MM.1S (cell line): Measurements from ENCODE around the gene TPD52L1.

Source experiments
- DNase-seq: peaks from one replicate; pipeline ENCODE4 v3.0.0-alpha.2; 2015
- H2AFZ ChIP-seq: fragments of 300-600 bp; sonication (generic); 2 replicates; pipeline ENCODE4 v1.6.0; 2016; ENCODE audit warnings: antibody characterized with exemption, low read length
- H3F3A ChIP-seq: fragments of 300-600 bp; sonication (generic); 2 replicates; pipeline ENCODE4 v1.6.1; 2016; ENCODE audit warnings: mild to moderate bottlenecking, antibody characterized with exemption, low read length, moderate library complexity, mixed read lengths; ENCODE audit not compliant: insufficient read depth
- H3K27ac ChIP-seq: fragments of 300-600 bp; sonication (generic); 2 replicates; pipeline ENCODE4 v1.5.1; 2016; ENCODE audit warnings: mild to moderate bottlenecking, low read length
- H3K27me3 ChIP-seq: fragments of 300-600 bp; sonication (generic); replicated peaks from 2 replicates; pipeline ENCODE4 v1.6.0; 2016; ENCODE audit warnings: low read length; ENCODE audit not compliant: insufficient read depth
- H3K36me3 ChIP-seq: fragments of 300-600 bp; sonication (generic); replicated peaks from 2 replicates; pipeline ENCODE4 v1.6.1; 2016; ENCODE audit warnings: mild to moderate bottlenecking, low read length, mixed read lengths; ENCODE audit not compliant: insufficient read depth
- H3K4me1 ChIP-seq: fragments of 300-600 bp; sonication (generic); 2 replicates; pipeline ENCODE4 v1.6.1; 2016; ENCODE audit warnings: low read length, mixed read lengths
- H3K4me2 ChIP-seq: fragments of 300-600 bp; sonication (generic); 2 replicates; pipeline ENCODE4 v1.6.0; 2016; ENCODE audit warnings: low read depth, low read length
- H3K4me3 ChIP-seq: fragments of 300-600 bp; sonication (generic); 2 replicates; pipeline ENCODE4 v1.5.1; 2016; ENCODE audit warnings: low read length, mixed read lengths
- H3K79me2 ChIP-seq: fragments of 300-600 bp; sonication (generic); 2 replicates; pipeline ENCODE4 v1.6.1; 2016; ENCODE audit warnings: mixed run types, low read length, mixed read lengths
- H3K9ac ChIP-seq: fragments of 300-600 bp; sonication (generic); 2 replicates; pipeline ENCODE4 v1.6.1; 2016; ENCODE audit warnings: low read length, mixed read lengths
- H3K9me2 ChIP-seq: fragments of 300-600 bp; sonication (generic); replicated peaks from 2 replicates; pipeline ENCODE4 v1.6.1; 2016; ENCODE audit warnings: mild to moderate bottlenecking, low read length, mixed read lengths; ENCODE audit not compliant: insufficient read depth
- H3K9me3 ChIP-seq: fragments of 300-600 bp; sonication (generic); replicated peaks from 2 replicates; pipeline ENCODE4 v1.6.1; 2016; ENCODE audit warnings: mild to moderate bottlenecking, low read length, mixed read lengths; ENCODE audit not compliant: insufficient read depth
- H4K20me1 ChIP-seq: fragments of 300-600 bp; sonication (generic); 2 replicates; pipeline ENCODE4 v1.6.1; 2016; ENCODE audit warnings: mild to moderate bottlenecking, low read length, moderate library complexity, mixed read lengths; ENCODE audit not compliant: insufficient read depth
- CTCF ChIP-seq: fragments of 300-600 bp; sonication (generic); IDR thresholded peaks from 2 replicates; pipeline ENCODE4 v1.5.1; 2016; ENCODE audit warnings: antibody characterized with exemption, low read length, mixed read lengths
- EZH2 ChIP-seq: fragments of 300-600 bp; sonication (generic); optimal IDR thresholded peaks from 2 replicates; pipeline ENCODE3; 2017; ENCODE audit warnings: low read depth, mild to moderate bottlenecking, antibody characterized with exemption, low read length, mixed read lengths
- EZH2phosphoT487 ChIP-seq: fragments of 300-600 bp; sonication (generic); IDR thresholded peaks from 2 replicates; pipeline ENCODE4 v1.6.1; 2018; ENCODE audit warnings: antibody characterized with exemption, low read length

TPD52L1 gene

GRCh38 chr6:125233202-125233601 is 79.6 kb downstream of the TPD52L1 start:
- no peak overlapping the region for H3K27ac ChIP-seq
- H3K4me3 ChIP-seq = no peak overlapping the region
- DNase-seq = no peak
- H3K79me2 ChIP-seq = no peaks in the 10 kb centered on the region
- H3K4me1 ChIP-seq = peaks cover 4% of the 10 kb centered on the region; the same call in 1 of the 2 replicates
- no peak overlapping the region for H3K4me2 ChIP-seq
- H3K9ac ChIP-seq = no peak overlapping the region
- TF ChIP-seq EZH2phosphoT487 = no peak
- TF ChIP-seq CTCF = no peak
- TF ChIP-seq EZH2 = no peak
- H3K9me2 ChIP-seq = no peaks in the 10 kb centered on the region
- no peaks in the 10 kb centered on the region for H3K9me3 ChIP-seq
- H3K36me3 ChIP-seq = no peaks in the 10 kb centered on the region
- H3F3A ChIP-seq = no peaks in the 10 kb centered on the region
- H3K27me3 ChIP-seq = no peaks in the 10 kb centered on the region
- no peaks in the 10 kb centered on the region for H4K20me1 ChIP-seq
- no peak overlapping the region for H2AFZ ChIP-seq

DNA sequence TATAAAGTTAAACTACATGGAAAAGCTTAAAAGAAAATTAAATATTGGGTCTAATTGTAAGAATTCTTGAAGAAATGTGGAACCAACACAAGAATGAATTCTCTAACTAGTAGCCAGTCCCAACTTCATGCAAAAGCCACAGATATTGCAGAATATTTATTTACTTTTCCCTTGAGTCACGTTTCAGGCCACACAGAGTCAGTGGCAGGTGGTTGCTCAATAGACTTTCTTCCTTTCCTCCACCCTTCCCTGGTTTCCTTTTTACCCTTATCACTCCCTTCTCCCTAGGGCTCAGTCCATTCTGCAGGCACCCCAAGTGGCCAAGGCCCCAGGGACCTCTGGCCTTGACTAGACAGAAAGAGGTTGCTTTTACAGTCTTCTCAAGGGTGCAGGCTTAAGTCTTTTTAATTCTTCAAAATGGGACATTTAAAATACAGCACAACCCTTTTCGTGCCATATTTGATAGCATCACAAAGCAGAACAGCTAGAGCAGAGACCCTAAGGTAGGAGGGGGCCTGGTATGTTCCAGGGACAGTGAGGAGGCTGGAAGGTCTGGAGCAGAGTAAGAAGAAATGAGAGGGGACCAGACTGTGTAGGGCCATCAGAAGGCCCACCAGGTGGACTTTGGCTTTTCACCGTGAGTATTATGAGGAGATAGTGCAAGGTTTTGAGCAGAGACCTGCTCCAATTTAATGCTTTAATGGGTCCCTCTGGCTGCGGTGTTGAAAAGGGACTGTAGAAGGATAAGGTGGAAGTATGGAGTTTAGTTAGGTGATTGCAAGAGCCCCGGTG is 83.2 kb downstream of the TPD52L1 start:
- H4K20me1 ChIP-seq = no peaks in the 10 kb centered on the region
- H3K27me3 ChIP-seq = no peaks in the 10 kb centered on the region
- no peaks in the 10 kb centered on the region; the same call in 1 of the 2 replicates for H3K9me2 ChIP-seq
- H3K9ac ChIP-seq = no peak overlapping the region
- H3K27ac ChIP-seq = no peak overlapping the region
- no peaks in the 10 kb centered on the region for H3K9me3 ChIP-seq
- no peak overlapping the region for H2AFZ ChIP-seq
- H3K4me3 ChIP-seq = no peak overlapping the region
- no peaks in the 10 kb centered on the region for H3K36me3 ChIP-seq
- no peak overlapping the region for H3K4me2 ChIP-seq
- peaks cover 4% of the 10 kb centered on the region; the same call in 1 of the 2 replicates for H3K4me1 ChIP-seq
- TF ChIP-seq EZH2 (no peak), EZH2phosphoT487 (no peak), CTCF (no peak)
- H3F3A ChIP-seq = no peaks in the 10 kb centered on the region
- H3K79me2 ChIP-seq = no peaks in the 10 kb centered on the region
- DNase-seq = no peak

DNA sequence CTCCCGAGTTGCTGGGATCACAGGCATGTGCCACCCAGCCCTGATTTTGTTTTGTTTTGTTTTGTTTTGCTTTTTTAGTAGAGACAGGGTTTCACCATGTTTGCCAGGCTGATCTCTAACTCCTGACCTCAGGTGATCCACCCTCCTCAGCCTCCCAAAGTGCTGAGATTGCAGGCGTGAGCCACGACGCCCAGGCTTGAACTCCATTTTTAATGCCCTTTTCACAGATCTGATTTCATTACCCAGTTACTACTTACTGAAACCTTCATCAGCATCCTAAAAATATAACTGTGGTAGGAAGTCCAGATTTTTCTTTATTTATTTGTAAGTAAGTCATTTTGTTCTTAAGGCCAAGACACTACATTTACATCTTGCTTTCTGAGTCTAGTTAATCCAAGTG is 84.2 kb downstream of the TPD52L1 start:
- no peaks in the 10 kb centered on the region for H3K27me3 ChIP-seq
- TF ChIP-seq CTCF (no peak), EZH2 (no peak), EZH2phosphoT487 (no peak)
- no peaks in the 10 kb centered on the region; the same call in 1 of the 2 replicates for H3K9me2 ChIP-seq
- no peak overlapping the region for H3K4me3 ChIP-seq
- no peaks in the 10 kb centered on the region for H3K9me3 ChIP-seq
- no peak overlapping the region for H3K9ac ChIP-seq
- no peak overlapping the region for H2AFZ ChIP-seq
- H3K79me2 ChIP-seq = no peaks in the 10 kb centered on the region
- no peaks in the 10 kb centered on the region for H4K20me1 ChIP-seq
- H3F3A ChIP-seq = no peaks in the 10 kb centered on the region
- no peaks in the 10 kb centered on the region for H3K36me3 ChIP-seq
- H3K4me1 ChIP-seq = peaks cover 4% of the 10 kb centered on the region; the same call in 1 of the 2 replicates
- no peak overlapping the region for H3K27ac ChIP-seq
- peak overlapping the region; percentile 27; the same call in 1 of the 2 replicates for H3K4me2 ChIP-seq
- peak; percentile 15 for DNase-seq
